ENCODE results near the gene ELF1. TPM values are rescaled to one million over a fixed set of nuclear protein-coding genes. Genes with fewer than 3 reads are reported as not detected.

ELF1 gene
- total and polyA plus RNA-seq, 2 donors (not counting 3 experiments of a cell fraction or from before 2014, with no cell fraction given): 31.8 to 61.2 TPM

GRCh38 chr13:41006306-41006705 is 12.8 kb downstream of the ELF1 start:
- dilution Hi-C loops (cut with MboI; ENCODE audit: extremely low pct_ligation_motif_present, low sequenced_read_pairs): no loop called here
- no peak overlapping the region for H3K4me3 ChIP-seq (replicated peaks in 1 of 3; ENCODE audit: insufficient read depth in 1 of 3, low read depth in 1 of 3, low read length in 3 of 3)
- ChIA-PET POLR2A (no interaction called here), CTCF (no interaction called here)
- no peaks in the 10 kb centered on the region for H3K36me3 ChIP-seq (ENCODE audit: control insufficient read depth in 2 of 2, extremely low read depth in 1 of 2, insufficient read depth in 2 of 2, low read length in 2 of 2)
- H3K9ac ChIP-seq (replicated peaks; ENCODE audit: extremely low read depth, insufficient read depth, low read length): no peak overlapping the region
- H3K4me1 ChIP-seq (ENCODE audit: control insufficient read depth, extremely low read depth, insufficient read depth, low read length): peaks cover 16% of the 10 kb centered on the region
- peaks cover 61% of the 10 kb centered on the region for H3K79me2 ChIP-seq (ENCODE audit: control insufficient read depth, insufficient read depth, low read length)
- H3K4me2 ChIP-seq (ENCODE audit: insufficient read depth, low read length): no peak overlapping the region
- H2AFZ ChIP-seq (ENCODE audit: low read depth, low read length): no peak overlapping the region
- no TSS peak for BruUV-seq (replicated peaks)
- H3K9me1 ChIP-seq (replicated peaks; ENCODE audit: control insufficient read depth, extremely low read depth, insufficient read depth, low read length): no peaks in the 10 kb centered on the region
- no peaks in the 10 kb centered on the region for H3K9me3 ChIP-seq (replicated peaks; ENCODE audit: control insufficient read depth, insufficient read depth, low read length)
- FAIRE-seq (no peak), DNase-seq (ENCODE audit: low read depth, low spot score) (no peak)
- no peak overlapping the region for H3K27ac ChIP-seq (ENCODE audit: insufficient read depth, low read depth, low read length)
- no peak for TF ChIP-seq MAX (IDR thresholded peaks at IDR 0.05; ENCODE audit: insufficient read depth, insufficient read length)
- TF ChIP-seq JUN (IDR thresholded peaks at IDR 0.05; ENCODE audit: borderline replicate concordance, insufficient read depth, insufficient read length, low read depth): no peak
- TF ChIP-seq, protein P1, sequence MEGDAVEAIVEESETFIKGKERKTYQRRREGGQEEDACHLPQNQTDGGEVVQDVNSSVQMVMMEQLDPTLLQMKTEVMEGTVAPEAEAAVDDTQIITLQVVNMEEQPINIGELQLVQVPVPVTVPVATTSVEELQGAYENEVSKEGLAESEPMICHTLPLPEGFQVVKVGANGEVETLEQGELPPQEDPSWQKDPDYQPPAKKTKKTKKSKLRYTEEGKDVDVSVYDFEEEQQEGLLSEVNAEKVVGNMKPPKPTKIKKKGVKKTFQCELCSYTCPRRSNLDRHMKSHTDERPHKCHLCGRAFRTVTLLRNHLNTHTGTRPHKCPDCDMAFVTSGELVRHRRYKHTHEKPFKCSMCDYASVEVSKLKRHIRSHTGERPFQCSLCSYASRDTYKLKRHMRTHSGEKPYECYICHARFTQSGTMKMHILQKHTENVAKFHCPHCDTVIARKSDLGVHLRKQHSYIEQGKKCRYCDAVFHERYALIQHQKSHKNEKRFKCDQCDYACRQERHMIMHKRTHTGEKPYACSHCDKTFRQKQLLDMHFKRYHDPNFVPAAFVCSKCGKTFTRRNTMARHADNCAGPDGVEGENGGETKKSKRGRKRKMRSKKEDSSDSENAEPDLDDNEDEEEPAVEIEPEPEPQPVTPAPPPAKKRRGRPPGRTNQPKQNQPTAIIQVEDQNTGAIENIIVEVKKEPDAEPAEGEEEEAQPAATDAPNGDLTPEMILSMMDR (IDR thresholded peaks at IDR 0.05; ENCODE audit: extremely low read depth in 1 of 2, insufficient read depth in 1 of 2, low read depth in 1 of 2, low read length in 2 of 2): no peak
- no peak for TF ChIP-seq GATA2 (IDR thresholded peaks at IDR 0.05; ENCODE audit: insufficient read depth, insufficient read length, low read depth, low read length)
- no peak for TF ChIP-seq FOS (IDR thresholded peaks at IDR 0.05; ENCODE audit: borderline replicate concordance, insufficient read depth, low read length)
- TF ChIP-seq POLR2AphosphoS5 (IDR thresholded peaks at IDR 0.05; ENCODE audit: insufficient read depth, low read depth, low read length): no peak
- no peak for TF ChIP-seq POLR2A (IDR thresholded peaks at IDR 0.05; ENCODE audit: low read depth, low read length)
- TF ChIP-seq MYC (IDR thresholded peaks at IDR 0.05; ENCODE audit: low read depth, low read length): no peak
- no peak for TF ChIP-seq EZH2 (IDR thresholded peaks at IDR 0.05; ENCODE audit: borderline replicate concordance, low read depth, low read length, severe bottlenecking)
- H3K27me3 ChIP-seq (ENCODE audit: control insufficient read depth in 2 of 2, insufficient read depth in 2 of 2, low read length in 2 of 2): no peaks in the 10 kb centered on the region
- intact Hi-C loops (cut with micrococcal nuclease): no loop called here
- no peaks in the 10 kb centered on the region for H4K20me1 ChIP-seq (replicated peaks; ENCODE audit: control insufficient read depth, extremely low read depth, insufficient read depth, low read length)
